GM12892 (cell line): ENCODE data around the gene TEAD1.

Experiments used
- POLR2A ChIP-seq: IDR thresholded peaks from 2 replicates; pipeline ENCODE4 v1.6.1; 2011; ENCODE audit warnings: low read depth, low read length, control low read depth
- POLR2AphosphoS5 ChIP-seq: IDR thresholded peaks from 2 replicates; pipeline ENCODE4 v1.6.1; 2011; ENCODE audit warnings: low read depth, low read length, control low read depth
- TAF1 ChIP-seq: IDR thresholded peaks from 2 replicates; pipeline ENCODE4 v1.6.1; 2011; ENCODE audit warnings: low read depth, mild to moderate bottlenecking, control low read depth, low read length, borderline replicate concordance

- TF ChIP-seq POLR2AphosphoS5, result no peak
- TF ChIP-seq TAF1, result no peak
- no peak for TF ChIP-seq POLR2A
Measured at GRCh38 chr11:12769834-12770345, 95.7 kb downstream of the TEAD1 start.
